ENCODE results near the gene CTU2.

CTU2 gene

DNA sequence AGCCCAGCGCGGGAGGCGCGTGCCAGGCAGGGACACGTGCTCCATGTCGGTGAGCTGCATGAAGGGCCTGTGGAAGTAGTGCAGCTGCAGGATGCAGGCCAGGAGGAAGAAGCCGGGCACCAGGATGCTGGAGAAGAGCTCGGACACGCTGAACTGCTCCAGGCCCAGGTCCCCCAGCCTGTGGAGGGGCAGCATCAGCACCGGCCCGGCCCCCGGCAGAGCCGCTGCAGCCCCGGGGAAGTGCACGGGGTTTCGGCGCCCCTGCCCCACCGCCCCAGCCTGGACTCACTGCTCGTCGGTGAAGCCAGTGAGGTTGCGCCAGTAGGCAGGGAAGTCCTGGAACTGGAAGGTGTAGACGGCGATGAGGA lies 28.0 kb downstream of the CTU2 start:
- no peak for TF ChIP-seq ISL1 (CRISPR knock-in tag; IDR thresholded peaks at IDR 0.05)
- TF ChIP-seq BACH2 (CRISPR knock-in tag; IDR thresholded peaks at IDR 0.05; ENCODE audit: borderline replicate concordance), result no peak
- TF ChIP-seq TOX (CRISPR knock-in tag; IDR thresholded peaks at IDR 0.05; ENCODE audit: borderline replicate concordance), result no peak
- TF ChIP-seq ZNF70 (CRISPR knock-in tag; IDR thresholded peaks at IDR 0.05), result no peak
- no peak for TF ChIP-seq CSDC2 (CRISPR knock-in tag; IDR thresholded peaks at IDR 0.05)
- TF ChIP-seq TCF4 (CRISPR knock-in tag; IDR thresholded peaks at IDR 0.05; ENCODE audit: borderline replicate concordance), result no peak
- TF ChIP-seq, protein P1, sequence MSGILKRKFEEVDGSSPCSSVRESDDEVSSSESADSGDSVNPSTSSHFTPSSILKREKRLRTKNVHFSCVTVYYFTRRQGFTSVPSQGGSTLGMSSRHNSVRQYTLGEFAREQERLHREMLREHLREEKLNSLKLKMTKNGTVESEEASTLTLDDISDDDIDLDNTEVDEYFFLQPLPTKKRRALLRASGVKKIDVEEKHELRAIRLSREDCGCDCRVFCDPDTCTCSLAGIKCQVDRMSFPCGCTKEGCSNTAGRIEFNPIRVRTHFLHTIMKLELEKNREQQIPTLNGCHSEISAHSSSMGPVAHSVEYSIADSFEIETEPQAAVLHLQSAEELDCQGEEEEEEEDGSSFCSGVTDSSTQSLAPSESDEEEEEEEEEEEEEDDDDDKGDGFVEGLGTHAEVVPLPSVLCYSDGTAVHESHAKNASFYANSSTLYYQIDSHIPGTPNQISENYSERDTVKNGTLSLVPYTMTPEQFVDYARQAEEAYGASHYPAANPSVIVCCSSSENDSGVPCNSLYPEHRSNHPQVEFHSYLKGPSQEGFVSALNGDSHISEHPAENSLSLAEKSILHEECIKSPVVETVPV (CRISPR knock-in tag; IDR thresholded peaks at IDR 0.05), result no peak

DNA sequence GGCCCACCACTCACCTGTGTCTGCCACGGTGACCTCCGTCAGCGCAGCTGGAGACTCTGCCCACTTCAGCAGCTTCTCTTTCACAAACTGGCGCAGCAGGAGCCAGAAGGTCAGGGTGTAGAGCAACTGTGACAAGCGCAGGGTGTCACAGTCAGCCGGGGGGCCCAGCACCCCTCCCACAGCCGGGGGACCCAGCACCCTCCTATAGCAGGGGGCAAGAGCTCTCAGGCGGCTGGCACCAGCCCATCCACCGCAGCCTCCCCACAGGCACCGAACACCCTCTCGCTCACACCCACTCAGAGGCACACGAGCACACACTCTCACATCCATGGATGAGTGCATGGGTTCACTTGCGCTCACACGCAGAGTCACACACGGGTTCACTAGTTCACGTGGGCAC lies 28.8 kb downstream of the CTU2 start:
- TF ChIP-seq, protein P2, sequence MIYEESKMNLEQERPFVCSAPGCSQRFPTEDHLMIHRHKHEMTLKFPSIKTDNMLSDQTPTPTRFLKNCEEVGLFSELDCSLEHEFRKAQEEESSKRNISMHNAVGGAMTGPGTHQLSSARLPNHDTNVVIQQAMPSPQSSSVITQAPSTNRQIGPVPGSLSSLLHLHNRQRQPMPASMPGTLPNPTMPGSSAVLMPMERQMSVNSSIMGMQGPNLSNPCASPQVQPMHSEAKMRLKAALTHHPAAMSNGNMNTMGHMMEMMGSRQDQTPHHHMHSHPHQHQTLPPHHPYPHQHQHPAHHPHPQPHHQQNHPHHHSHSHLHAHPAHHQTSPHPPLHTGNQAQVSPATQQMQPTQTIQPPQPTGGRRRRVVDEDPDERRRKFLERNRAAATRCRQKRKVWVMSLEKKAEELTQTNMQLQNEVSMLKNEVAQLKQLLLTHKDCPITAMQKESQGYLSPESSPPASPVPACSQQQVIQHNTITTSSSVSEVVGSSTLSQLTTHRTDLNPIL (CRISPR knock-in tag; IDR thresholded peaks at IDR 0.05; ENCODE audit: low read depth), result no peak
- no peak for TF ChIP-seq ZNF70 (CRISPR knock-in tag; IDR thresholded peaks at IDR 0.05)
- TF ChIP-seq ISL1 (CRISPR knock-in tag; IDR thresholded peaks at IDR 0.05), result no peak
- no peak for ATAC-seq

More for the DNA sequence above, 28.0 kb downstream of the CTU2 start:
- ATAC-seq, result no peak

DNA sequence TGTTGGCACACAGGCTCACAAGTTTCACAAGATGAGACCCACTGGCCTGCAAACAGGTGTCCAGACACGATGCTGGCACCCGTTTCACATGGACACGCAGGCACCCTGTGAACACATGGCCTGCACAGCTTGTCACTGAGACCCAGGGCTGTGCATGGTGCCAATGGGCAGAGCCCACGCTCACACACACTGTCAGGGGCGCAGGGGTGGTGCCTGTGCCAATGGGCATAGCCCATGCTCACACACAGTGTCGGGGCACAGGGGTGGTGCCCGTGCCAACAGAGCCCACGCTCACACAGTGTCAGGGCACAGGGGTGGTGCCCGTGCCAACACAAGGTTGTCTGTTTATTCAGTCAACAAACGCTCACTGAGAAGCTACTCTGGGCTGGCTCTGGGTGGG lies 29.3 kb downstream of the CTU2 start:
- ATAC-seq, result no peak
- TF ChIP-seq ZC3H10 (CRISPR knock-in tag; IDR thresholded peaks at IDR 0.05), result no peak
- TF ChIP-seq, protein P3, sequence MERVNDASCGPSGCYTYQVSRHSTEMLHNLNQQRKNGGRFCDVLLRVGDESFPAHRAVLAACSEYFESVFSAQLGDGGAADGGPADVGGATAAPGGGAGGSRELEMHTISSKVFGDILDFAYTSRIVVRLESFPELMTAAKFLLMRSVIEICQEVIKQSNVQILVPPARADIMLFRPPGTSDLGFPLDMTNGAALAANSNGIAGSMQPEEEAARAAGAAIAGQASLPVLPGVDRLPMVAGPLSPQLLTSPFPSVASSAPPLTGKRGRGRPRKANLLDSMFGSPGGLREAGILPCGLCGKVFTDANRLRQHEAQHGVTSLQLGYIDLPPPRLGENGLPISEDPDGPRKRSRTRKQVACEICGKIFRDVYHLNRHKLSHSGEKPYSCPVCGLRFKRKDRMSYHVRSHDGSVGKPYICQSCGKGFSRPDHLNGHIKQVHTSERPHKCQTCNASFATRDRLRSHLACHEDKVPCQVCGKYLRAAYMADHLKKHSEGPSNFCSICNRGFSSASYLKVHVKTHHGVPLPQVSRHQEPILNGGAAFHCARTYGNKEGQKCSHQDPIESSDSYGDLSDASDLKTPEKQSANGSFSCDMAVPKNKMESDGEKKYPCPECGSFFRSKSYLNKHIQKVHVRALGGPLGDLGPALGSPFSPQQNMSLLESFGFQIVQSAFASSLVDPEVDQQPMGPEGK (CRISPR knock-in tag; IDR thresholded peaks at IDR 0.05; ENCODE audit: borderline replicate concordance), result no peak
- no peak for TF ChIP-seq ZNF8 (CRISPR knock-in tag; IDR thresholded peaks at IDR 0.05)

DNA sequence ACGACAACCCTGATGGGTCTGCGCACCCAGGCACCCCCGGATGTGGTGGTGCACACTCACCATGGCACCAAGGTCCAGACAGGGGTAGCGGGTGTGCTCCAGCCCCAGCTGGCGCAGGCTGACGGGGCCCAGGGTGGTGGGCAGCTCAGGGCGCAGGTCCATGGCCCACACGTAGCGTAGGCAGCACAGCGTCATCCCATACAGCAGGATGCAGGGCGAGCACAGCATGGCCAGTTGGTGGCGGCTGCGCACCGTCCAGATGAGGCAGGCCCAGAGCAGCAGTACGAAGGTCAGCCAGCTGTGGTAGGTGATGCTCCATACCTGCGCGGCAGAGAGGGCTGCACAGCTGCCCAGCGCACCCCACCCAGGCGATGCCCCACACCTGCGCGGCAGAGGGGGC lies 29.8 kb downstream of the CTU2 start:
- ATAC-seq, result no peak
- no peak for TF ChIP-seq ARNTL (CRISPR knock-in tag; IDR thresholded peaks at IDR 0.05; ENCODE audit: borderline replicate concordance, low read depth)
- no peak for TF ChIP-seq ESRRG (CRISPR knock-in tag; IDR thresholded peaks at IDR 0.05)
- TF ChIP-seq, protein P4, sequence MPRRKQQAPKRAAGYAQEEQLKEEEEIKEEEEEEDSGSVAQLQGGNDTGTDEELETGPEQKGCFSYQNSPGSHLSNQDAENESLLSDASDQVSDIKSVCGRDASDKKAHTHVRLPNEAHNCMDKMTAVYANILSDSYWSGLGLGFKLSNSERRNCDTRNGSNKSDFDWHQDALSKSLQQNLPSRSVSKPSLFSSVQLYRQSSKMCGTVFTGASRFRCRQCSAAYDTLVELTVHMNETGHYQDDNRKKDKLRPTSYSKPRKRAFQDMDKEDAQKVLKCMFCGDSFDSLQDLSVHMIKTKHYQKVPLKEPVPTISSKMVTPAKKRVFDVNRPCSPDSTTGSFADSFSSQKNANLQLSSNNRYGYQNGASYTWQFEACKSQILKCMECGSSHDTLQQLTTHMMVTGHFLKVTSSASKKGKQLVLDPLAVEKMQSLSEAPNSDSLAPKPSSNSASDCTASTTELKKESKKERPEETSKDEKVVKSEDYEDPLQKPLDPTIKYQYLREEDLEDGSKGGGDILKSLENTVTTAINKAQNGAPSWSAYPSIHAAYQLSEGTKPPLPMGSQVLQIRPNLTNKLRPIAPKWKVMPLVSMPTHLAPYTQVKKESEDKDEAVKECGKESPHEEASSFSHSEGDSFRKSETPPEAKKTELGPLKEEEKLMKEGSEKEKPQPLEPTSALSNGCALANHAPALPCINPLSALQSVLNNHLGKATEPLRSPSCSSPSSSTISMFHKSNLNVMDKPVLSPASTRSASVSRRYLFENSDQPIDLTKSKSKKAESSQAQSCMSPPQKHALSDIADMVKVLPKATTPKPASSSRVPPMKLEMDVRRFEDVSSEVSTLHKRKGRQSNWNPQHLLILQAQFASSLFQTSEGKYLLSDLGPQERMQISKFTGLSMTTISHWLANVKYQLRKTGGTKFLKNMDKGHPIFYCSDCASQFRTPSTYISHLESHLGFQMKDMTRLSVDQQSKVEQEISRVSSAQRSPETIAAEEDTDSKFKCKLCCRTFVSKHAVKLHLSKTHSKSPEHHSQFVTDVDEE (CRISPR knock-in tag; IDR thresholded peaks at IDR 0.05), result no peak
- TF ChIP-seq, protein P1 (CRISPR knock-in tag; IDR thresholded peaks at IDR 0.05), result no peak
- no peak for TF ChIP-seq TOX (CRISPR knock-in tag; IDR thresholded peaks at IDR 0.05; ENCODE audit: borderline replicate concordance)
- no peak for TF ChIP-seq SNAI2 (CRISPR knock-in tag; IDR thresholded peaks at IDR 0.05)
- TF ChIP-seq ISL1 (CRISPR knock-in tag; IDR thresholded peaks at IDR 0.05), result no peak
- no peak for TF ChIP-seq ZNF565 (CRISPR knock-in tag; conservative IDR thresholded peaks at IDR 0.05; ENCODE audit: low read depth)
- no peak for TF ChIP-seq PPARA (CRISPR knock-in tag; IDR thresholded peaks at IDR 0.05; ENCODE audit: borderline replicate concordance)
- no peak for TF ChIP-seq ZNF70 (CRISPR knock-in tag; IDR thresholded peaks at IDR 0.05)
- no peak for TF ChIP-seq ZFP3 (CRISPR knock-in tag; IDR thresholded peaks at IDR 0.05)
- TF ChIP-seq, protein P5, sequence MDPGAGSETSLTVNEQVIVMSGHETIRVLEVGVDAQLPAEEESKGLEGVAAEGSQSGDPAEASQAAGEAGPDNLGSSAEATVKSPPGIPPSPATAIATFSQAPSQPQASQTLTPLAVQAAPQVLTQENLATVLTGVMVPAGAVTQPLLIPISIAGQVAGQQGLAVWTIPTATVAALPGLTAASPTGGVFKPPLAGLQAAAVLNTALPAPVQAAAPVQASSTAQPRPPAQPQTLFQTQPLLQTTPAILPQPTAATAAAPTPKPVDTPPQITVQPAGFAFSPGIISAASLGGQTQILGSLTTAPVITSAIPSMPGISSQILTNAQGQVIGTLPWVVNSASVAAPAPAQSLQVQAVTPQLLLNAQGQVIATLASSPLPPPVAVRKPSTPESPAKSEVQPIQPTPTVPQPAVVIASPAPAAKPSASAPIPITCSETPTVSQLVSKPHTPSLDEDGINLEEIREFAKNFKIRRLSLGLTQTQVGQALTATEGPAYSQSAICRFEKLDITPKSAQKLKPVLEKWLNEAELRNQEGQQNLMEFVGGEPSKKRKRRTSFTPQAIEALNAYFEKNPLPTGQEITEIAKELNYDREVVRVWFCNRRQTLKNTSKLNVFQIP (CRISPR knock-in tag; IDR thresholded peaks at IDR 0.05; ENCODE audit: borderline replicate concordance, low read depth), result no peak
- TF ChIP-seq ZFP30 (CRISPR knock-in tag; IDR thresholded peaks at IDR 0.05), result no peak
